Neural cell (in vitro differentiated cells): ENCODE data around the gene DNA2. TPM values are rescaled to one million over a fixed set of nuclear protein-coding genes. Genes with fewer than 3 reads are reported as not detected.

Experiments used
- H2AFZ ChIP-seq: fragments of 200-600, 300-800 bp; sonication (generic), shearing (Covaris generic); 2 replicates; pipeline ENCODE4 v1.6.0; 2014; ENCODE audit warnings: low read depth, mild to moderate bottlenecking, antibody characterized with exemption, low read length, moderate library complexity
- H3F3A ChIP-seq: fragments of 200-600 bp; shearing (Covaris generic); 2 replicates; pipeline ENCODE4 v1.6.1; 2016; ENCODE audit warnings: mild to moderate bottlenecking, moderate library complexity, mixed read lengths, antibody characterized with exemption, low read length; ENCODE audit not compliant: insufficient read depth, poor library complexity, severe bottlenecking
- H3K27ac ChIP-seq: fragments of 200-600, 300-800 bp; sonication (generic), shearing (Covaris generic); 2 replicates; pipeline ENCODE4 v1.5.1; 2014; ENCODE audit warnings: mild to moderate bottlenecking, low read length, moderate library complexity
- H3K27me3 ChIP-seq: fragments of 300-800, 200-600 bp; sonication (generic), shearing (Covaris generic); 2 replicates; pipeline ENCODE4 v1.6.0; 2014; ENCODE audit warnings: mild to moderate bottlenecking, low read depth, low read length, moderate library complexity; ENCODE audit not compliant: insufficient read depth
- H3K36me3 ChIP-seq: fragments of 300-800, 200-600 bp; sonication (generic), shearing (Covaris generic); 2 replicates; pipeline ENCODE4 v1.5.1; 2014; ENCODE audit warnings: mild to moderate bottlenecking, antibody characterized with exemption, low read length, moderate library complexity; ENCODE audit not compliant: insufficient read depth
- H3K4me2 ChIP-seq: fragments of 300-800, 200-600 bp; sonication (generic), shearing (Covaris generic); 2 replicates; pipeline ENCODE4 v1.6.0; 2014; ENCODE audit warnings: mild to moderate bottlenecking, low read length
- H3K4me3 ChIP-seq: fragments of 300-800, 200-600 bp; sonication (generic), shearing (Covaris generic); 2 replicates; pipeline ENCODE4 v1.5.1; 2014; ENCODE audit warnings: mild to moderate bottlenecking, low read length, moderate library complexity
- H3K79me2 ChIP-seq: fragments of 200-600 bp; shearing (Covaris generic); replicated peaks from 2 replicates; pipeline ENCODE4 v1.6.0; 2014; ENCODE audit warnings: mild to moderate bottlenecking, low read length, moderate library complexity; ENCODE audit not compliant: insufficient read depth
- H3K9ac ChIP-seq: fragments of 300-800, 200-600 bp; sonication (generic), shearing (Covaris generic); 2 replicates; pipeline ENCODE4 v1.6.1; 2016; ENCODE audit warnings: mild to moderate bottlenecking, low read length, mixed read lengths
- H3K9me2 ChIP-seq: fragments of 200-600 bp; shearing (Covaris generic); 2 replicates; pipeline ENCODE4 v1.6.1; 2016; ENCODE audit warnings: mild to moderate bottlenecking, low read length, mixed read lengths; ENCODE audit not compliant: insufficient read depth
- H3K9me3 ChIP-seq: fragments of 200-600, 300-800 bp; sonication (generic), shearing (Covaris generic); 2 replicates; pipeline ENCODE4 v1.6.1; 2016; ENCODE audit warnings: mild to moderate bottlenecking, mixed run types, low read length, moderate library complexity, mixed read lengths
- H4K20me1 ChIP-seq: fragments of 200-600 bp; shearing (Covaris generic); 2 replicates; pipeline ENCODE4 v1.6.1; 2016; ENCODE audit warnings: mild to moderate bottlenecking, mixed run types; ENCODE audit not compliant: insufficient read depth
- CTCF ChIP-seq: fragments of 450-650 bp; IDR thresholded peaks from 2 replicates; pipeline ENCODE4 v1.5.1; 2014; ENCODE audit warnings: antibody characterized with exemption, mild to moderate bottlenecking, moderate library complexity; ENCODE audit not compliant: poor library complexity, severe bottlenecking
- EP300 ChIP-seq: fragments of 450-650 bp; conservative IDR thresholded peaks from 2 replicates; pipeline ENCODE4 v1.6.1; 2014; ENCODE audit warnings: antibody characterized with exemption, mild to moderate bottlenecking, moderate library complexity; ENCODE audit not compliant: poor library complexity, severe bottlenecking
- EZH2 ChIP-seq: fragments of 200-600, 300-800 bp; shearing (Covaris generic), sonication (generic); IDR thresholded peaks from 2 replicates; pipeline ENCODE4 v1.6.1; 2014; ENCODE audit warnings: antibody characterized with exemption, low read length, borderline replicate concordance, mild to moderate bottlenecking; ENCODE audit not compliant: insufficient read depth, poor library complexity, severe bottlenecking
- MXI1 ChIP-seq: fragments of 450-650 bp; conservative IDR thresholded peaks from 2 replicates; pipeline ENCODE4 v1.6.1; 2014; ENCODE audit warnings: antibody characterized with exemption, mild to moderate bottlenecking; ENCODE audit not compliant: poor library complexity, severe bottlenecking
- POLR2AphosphoS5 ChIP-seq: IDR thresholded peaks from 2 replicates; pipeline ENCODE4 v1.6.1; 2012
- REST ChIP-seq: IDR thresholded peaks from 2 replicates; pipeline ENCODE4 v1.6.1; 2012; ENCODE audit warnings: borderline replicate concordance
- SMC3 ChIP-seq: fragments of 450-650 bp; conservative IDR thresholded peaks from 2 replicates; pipeline ENCODE4 v1.6.1; 2014; ENCODE audit warnings: antibody characterized with exemption, mild to moderate bottlenecking, moderate library complexity; ENCODE audit not compliant: poor library complexity
- TAF1 ChIP-seq: IDR thresholded peaks from 2 replicates; pipeline ENCODE4 v1.6.1; 2012; ENCODE audit warnings: low read depth
- polyA plus RNA-seq: library from polyadenylated mRNA; depleted of rRNA; stranded (reverse); fragments of >200 nt; gene quantifications from 2 replicates; pipeline ENCODE4 v1.2.3, GENCODE V29; 2014
- small RNA-seq, 3 experiments: library from RNA; depleted of rRNA; stranded (forward); fragments of <200 nt; gene quantifications; one replicate each; pipeline ENCODE3, GENCODE V24; 2012

The DNA2 gene
- polyA plus RNA-seq, 1 donor from 2014 or later: 15.2 TPM

DNA sequence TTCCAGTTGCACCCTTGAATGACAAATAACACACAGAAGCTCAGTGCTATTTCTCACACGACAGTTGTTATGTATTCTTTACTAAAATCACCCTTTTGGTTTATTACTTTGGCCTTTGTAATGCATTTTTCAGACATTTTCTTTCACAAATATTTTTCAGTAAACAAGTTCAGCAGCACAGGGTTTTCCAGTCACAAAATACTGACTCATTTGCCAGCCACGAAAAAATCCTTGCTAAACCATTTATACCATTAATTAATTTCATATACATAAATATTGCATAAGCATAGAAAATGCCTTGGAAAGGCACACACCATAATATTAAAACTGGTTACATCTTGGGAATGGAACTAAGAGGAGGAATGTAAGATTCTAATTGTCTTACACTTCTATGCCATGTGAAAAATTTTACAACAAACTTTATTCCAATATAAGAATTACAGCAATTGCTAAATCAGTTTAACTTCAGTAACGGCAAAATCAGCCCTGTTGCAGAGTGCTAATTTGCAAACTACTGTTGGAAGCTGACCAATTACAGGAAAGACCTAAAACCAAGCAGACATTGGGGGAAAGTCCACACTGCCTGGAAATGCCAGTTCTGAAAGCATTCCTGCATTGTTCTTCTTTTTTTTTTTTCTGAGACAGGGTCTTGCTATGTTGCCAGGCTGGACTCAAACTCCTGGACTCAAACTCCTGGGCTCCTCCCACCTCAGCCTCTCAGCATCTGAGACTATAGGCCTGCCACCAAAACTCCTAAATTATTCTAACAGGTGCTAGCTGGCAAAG lies 107.5 kb downstream of the DNA2 start:
- H3K79me2 ChIP-seq: no peaks in the 10 kb centered on the region
- no peaks in the 10 kb centered on the region for H3K9me3 ChIP-seq
- H3K9me2 ChIP-seq: no peaks in the 10 kb centered on the region
- H3K36me3 ChIP-seq: no peaks in the 10 kb centered on the region
- H3K9ac ChIP-seq: no peak overlapping the region
- no peak overlapping the region for H3K4me2 ChIP-seq
- H3K27me3 ChIP-seq: no peaks in the 10 kb centered on the region
- no peaks in the 10 kb centered on the region for H4K20me1 ChIP-seq
- no peak overlapping the region for H2AFZ ChIP-seq
- H3K4me3 ChIP-seq: no peak overlapping the region
- no peaks in the 10 kb centered on the region for H3F3A ChIP-seq
- TF ChIP-seq POLR2AphosphoS5 (no peak), EZH2 (no peak), MXI1 (no peak), REST (no peak), TAF1 (no peak), CTCF (no peak), EP300 (no peak), SMC3 (no peak)
- H3K27ac ChIP-seq: no peak overlapping the region

Small RNAs within 50 kb of the gene (small RNA-seq; reads per million reads assigned to genes)
- gene RF00019 (0 to 1.2 (median 0) reads per million in 3 experiments), gene RNA5SP319 (0 reads per million in 3 experiments)

Other genes with a start within 250 kb of the DNA2 start
- 2.5 and 3.0 TPM in 2 replicates for gene ATOH7, start 239.9 kb downstream of the DNA2 start, polyA plus RNA-seq
- 66.0 and 74.2 TPM in 2 replicates for gene HNRNPH3, start 139.9 kb downstream of the DNA2 start, polyA plus RNA-seq
- 6.4 and 6.7 TPM in 2 replicates for gene PBLD, start 139.0 kb downstream of the DNA2 start, polyA plus RNA-seq
- gene RUFY2, start 64.7 kb downstream of the DNA2 start, polyA plus RNA-seq: 154 and 168 TPM in 2 replicates
- 9.9 and 10.1 TPM in 2 replicates for gene SLC25A16, start 55.5 kb upstream of the DNA2 start, polyA plus RNA-seq
- gene TET1, start 88.4 kb upstream of the DNA2 start, polyA plus RNA-seq: 3.6 and 5.2 TPM in 2 replicates
- 51.4 and 58.1 TPM in 2 replicates for gene CCAR1, start 249.3 kb upstream of the DNA2 start, polyA plus RNA-seq